AG09309 (cell line): ENCODE results near the gene TNFAIP1.

ENCODE experiments used
- DNase-seq: peaks from one replicate; pipeline ENCODE4 v3.0.0-alpha.2; 2010; ENCODE audit warnings: low read depth
- H3K4me3 ChIP-seq: 2 replicates; pipeline ENCODE4 v1.5.1; 2011; ENCODE audit warnings: mild to moderate bottlenecking, low read depth, low read length, moderate library complexity; ENCODE audit not compliant: control insufficient read depth
- TF ChIP-seq, protein P1 (sequence below): IDR thresholded peaks from 2 replicates; pipeline ENCODE4 v1.5.1; 2011; ENCODE audit warnings: mild to moderate bottlenecking, low read depth, low read length, inconsistent platforms; ENCODE audit not compliant: insufficient read depth, control insufficient read depth; ENCODE audit errors: missing control alignments

The TNFAIP1 gene

DNA sequence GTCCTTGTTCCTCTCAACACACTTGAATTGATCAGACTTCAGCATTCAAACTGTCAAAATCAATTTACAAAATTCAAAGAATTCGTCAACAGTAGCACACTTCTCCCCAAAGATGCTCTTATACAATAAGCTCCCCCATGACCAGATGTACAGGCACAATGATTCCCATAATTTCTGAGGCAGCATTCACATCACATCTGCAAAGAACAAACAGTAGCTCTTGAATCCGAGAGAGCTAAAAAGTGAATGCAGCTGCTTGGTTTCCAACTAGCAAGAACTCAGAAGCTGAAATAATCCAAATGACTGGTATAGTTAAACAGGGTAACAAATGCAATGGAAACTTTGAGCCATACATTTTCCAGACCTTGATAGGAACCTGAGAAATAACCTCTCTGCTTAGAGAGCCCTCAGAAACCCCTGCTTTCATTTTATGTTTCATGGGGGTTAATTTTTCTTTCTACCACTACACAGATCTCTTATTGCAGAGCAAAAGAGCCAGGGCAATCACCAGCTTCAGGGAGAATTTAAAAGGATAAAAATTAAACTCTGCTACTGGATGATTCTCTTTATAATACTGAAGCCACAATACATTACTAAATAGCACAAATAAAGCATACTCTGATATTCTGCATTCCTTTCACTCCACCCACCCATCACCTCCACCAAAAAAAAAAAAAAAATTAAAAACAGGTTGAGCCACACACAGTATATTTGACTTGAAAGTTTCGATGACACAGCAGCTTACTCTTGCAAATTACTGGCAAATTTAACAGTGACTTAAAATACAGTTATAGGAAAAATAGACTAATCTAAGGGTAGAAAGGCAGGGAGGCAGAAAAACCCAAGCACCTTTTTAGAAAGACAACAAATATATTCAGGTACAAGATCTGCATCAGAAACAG, 39.6 kb upstream of the TNFAIP1 start:
- DNase-seq, result no peak
- no peak overlapping the region for H3K4me3 ChIP-seq
- TF ChIP-seq, protein P1, sequence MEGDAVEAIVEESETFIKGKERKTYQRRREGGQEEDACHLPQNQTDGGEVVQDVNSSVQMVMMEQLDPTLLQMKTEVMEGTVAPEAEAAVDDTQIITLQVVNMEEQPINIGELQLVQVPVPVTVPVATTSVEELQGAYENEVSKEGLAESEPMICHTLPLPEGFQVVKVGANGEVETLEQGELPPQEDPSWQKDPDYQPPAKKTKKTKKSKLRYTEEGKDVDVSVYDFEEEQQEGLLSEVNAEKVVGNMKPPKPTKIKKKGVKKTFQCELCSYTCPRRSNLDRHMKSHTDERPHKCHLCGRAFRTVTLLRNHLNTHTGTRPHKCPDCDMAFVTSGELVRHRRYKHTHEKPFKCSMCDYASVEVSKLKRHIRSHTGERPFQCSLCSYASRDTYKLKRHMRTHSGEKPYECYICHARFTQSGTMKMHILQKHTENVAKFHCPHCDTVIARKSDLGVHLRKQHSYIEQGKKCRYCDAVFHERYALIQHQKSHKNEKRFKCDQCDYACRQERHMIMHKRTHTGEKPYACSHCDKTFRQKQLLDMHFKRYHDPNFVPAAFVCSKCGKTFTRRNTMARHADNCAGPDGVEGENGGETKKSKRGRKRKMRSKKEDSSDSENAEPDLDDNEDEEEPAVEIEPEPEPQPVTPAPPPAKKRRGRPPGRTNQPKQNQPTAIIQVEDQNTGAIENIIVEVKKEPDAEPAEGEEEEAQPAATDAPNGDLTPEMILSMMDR, result no peak

DNA sequence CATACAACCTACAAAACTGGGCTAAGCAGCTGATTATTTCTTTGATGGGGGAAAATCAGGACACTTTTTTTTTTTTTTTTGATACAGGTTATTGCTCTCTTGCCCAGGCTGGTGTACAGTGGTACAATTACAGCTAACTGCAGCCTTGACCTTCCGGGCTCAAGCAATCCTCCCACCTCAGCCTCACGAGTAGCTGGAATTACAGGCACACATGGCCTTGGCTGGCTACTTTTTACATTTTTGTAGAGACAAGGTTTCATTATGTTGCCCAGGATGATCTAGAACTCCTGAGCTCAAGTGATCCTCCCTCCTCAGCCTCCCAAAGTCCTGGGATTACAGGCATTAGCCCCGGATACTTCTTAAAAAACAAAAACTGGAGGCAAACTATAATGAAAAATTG, 37.1 kb upstream of the TNFAIP1 start:
- H3K4me3 ChIP-seq, result no peak overlapping the region
- TF ChIP-seq, protein P1, result no peak
- no peak for DNase-seq

DNA sequence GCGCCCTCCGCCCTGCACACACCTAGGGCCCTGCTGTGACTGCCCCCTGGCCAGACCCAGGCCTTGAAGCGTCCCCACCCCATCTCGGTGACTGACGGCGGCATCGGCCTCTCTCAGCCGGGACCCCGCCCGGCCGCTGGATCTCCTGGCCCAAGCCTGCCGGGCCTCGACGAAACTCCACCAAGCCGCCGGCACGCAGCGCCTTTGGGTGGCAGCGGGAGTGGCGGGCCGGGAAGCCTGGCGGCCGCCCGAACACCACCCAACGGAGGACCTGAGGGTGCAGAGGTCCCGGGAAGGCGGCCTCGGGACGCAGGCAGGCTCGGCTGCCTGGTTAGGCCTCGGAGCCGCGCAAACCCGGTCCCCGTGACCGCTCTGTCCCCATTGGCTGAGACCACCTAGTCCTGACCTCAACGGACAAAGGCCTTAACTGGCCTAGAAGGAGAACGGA, 28.6 kb upstream of the TNFAIP1 start:
- H3K4me3 ChIP-seq, result no peak overlapping the region
- TF ChIP-seq, protein P1, result no peak

DNA sequence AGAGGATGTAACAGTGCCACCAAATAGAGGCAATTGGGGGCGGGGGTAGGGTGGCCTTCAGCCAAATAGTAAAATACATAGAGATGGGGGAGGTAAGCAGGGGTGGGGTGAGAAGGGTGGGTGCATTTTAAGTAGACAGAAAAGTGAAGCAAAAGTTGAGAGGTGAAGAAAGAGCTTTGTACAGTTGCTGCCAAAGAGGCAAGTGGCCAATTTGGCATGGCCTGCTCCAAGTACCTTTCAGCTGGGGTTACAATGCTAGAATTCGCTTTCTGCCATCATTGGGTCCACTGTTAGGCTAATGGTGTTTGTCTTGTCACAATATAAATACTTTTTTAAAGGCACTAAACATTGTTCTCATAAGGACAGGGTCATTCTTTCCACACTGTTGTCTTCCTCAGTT, 21.7 kb upstream of the TNFAIP1 start:
- H3K4me3 ChIP-seq, result no peak overlapping the region
- TF ChIP-seq, protein P1, result no peak
- no peak for DNase-seq

More for the DNA sequence above, 28.6 kb upstream of the TNFAIP1 start:
- no peak for DNase-seq

DNA sequence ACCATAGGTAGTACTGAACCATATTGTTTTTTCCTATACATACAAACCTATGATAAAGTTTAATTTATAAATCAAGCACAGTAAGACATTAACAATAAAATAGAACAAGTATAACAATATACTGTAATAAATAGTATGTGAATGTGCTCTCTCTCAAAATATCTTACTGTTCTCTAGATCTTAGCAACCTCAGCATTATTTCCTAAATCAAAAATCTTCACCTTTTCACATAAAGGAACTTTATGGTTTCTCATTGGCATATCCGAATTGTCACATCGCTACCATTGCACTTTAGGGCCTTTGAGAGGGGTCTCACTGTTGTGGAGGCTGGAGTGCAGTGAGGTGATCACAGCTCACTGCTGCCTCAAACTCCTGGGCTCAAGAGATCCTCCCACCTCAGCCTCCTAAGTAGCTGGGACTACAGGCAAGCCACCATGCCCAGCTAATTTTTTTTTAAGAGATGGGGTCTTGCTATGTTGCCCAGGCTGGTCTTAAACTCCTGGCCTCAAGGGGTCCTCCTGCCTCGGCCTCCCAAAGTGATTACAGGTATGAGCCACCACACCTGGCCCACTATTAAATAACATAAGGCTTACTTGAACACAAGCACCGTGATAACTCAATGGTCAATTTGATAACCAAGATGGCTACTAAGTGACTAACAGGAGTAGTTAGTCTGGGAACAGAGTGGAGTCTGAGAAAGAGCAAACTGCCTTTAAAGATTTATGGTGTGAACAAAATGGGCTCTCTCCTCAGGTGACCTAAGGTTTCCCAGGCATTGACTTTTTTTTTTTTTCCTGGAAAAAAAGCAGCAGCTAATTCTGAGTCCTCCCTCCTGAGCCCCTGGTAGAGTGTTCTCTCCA, 19.5 kb upstream of the TNFAIP1 start:
- H3K4me3 ChIP-seq, result no peak overlapping the region
- TF ChIP-seq, protein P1, result no peak
- DNase-seq, result no peak

DNA sequence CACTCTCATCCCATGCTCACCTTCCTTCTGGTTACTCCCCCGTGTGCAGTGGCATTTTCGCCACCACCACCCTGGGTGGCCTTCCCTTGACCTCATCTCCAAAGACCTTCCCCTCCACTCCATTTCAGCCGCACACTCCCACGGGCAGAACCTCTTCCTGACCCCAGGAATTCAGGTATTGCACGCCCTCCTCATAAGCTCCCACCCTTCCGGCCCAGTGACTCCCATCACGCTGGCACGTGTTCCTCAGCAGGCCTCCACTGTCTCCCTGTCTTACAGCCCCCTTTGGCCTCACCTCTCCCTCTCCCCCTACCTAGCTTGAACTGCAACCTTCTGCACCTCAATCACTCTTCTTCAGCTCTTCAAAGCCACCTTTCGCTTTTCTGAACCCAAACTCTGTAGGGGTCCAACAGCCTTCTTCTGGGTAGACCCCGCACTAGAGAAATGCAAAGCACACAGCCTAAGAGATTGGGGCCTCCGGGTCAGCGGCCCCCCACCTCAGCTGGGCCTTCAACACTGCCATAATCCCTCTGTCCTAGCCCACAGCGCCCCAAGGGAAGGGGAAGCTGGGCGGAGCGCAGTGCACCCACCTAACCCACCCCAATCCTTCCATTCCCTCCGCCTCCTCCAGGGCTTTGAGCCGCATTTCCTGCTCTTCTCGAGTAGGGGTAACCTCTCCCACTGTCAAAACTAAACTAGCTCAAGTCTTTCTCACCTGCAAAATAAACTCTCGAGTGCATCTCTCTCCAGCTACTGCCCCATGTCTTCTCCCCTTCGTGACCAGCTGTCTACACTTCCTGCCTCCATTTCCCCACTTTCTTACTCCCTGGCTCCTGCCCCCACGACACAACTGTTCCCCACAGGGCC, 18.2 kb upstream of the TNFAIP1 start:
- no peak overlapping the region for H3K4me3 ChIP-seq
- TF ChIP-seq, protein P1, result no peak
- no peak for DNase-seq
